Ovary (tissue), 9 donors: ENCODE data around the gene UNC5A. TPM values are rescaled to one million over a fixed set of nuclear protein-coding genes. Genes with fewer than 3 reads are reported as not detected.

Experiments
- DNase-seq, 5 donors: peaks; one replicate each; pipeline ENCODE4 v3.0.0-alpha.2; 2019 to 2020
- H3K27ac ChIP-seq, 2 donors: fragments of 200-600 bp; one replicate each; pipeline versions ENCODE4 v1.5.1 to v1.8.0; 2019 to 2022
- H3K27me3 ChIP-seq: fragments of 200-600 bp; one replicate; pipeline ENCODE4 v1.8.0; 2022
- H3K36me3 ChIP-seq: fragments of 200-600 bp; sonication (generic); one replicate; pipeline ENCODE4 v1.5.1; 2019
- H3K4me1 ChIP-seq: one replicate; pipeline ENCODE4 v1.8.1; 2013; ENCODE audit warnings: mild to moderate bottlenecking, moderate library complexity; ENCODE audit not compliant: insufficient read depth
- H3K4me3 ChIP-seq: fragments of 200-600 bp; sonication (generic); one replicate; pipeline ENCODE4 v1.5.1; 2017
- H3K9me3 ChIP-seq, 2 donors: fragments of 200-600 bp in 1 of 2; sonication (generic) in 1 of 2; one replicate each; pipeline versions ENCODE4 v1.5.1 to v1.8.1; 2013 to 2019; ENCODE audit warnings: mild to moderate bottlenecking in 1 of 2, moderate library complexity in 1 of 2
- EP300 ChIP-seq: sonication (generic); formaldehyde crosslinking; IDR thresholded peaks from one replicate; pipeline ENCODE4 v1.6.1; 2017; ENCODE audit warnings: antibody characterized with exemption
- POLR2A ChIP-seq: fragments of 450-650 bp; IDR thresholded peaks from one replicate; pipeline ENCODE4 v1.6.1; 2017; ENCODE audit warnings: antibody characterized with exemption, mild to moderate bottlenecking, moderate library complexity
- WGBS, 3 donors: extraction: QIAGEN DNeasy Blood & Tissue Kit in 1 of 3; methylation state at CpG; one replicate each; pipeline versions ENCODE4 v1.1.5 to v1.1.7; 2013 to 2017; 5-methylcytosine and 5-hydroxymethylcytosine counted together
- intact Hi-C, 4 donors: fragments of 100-400 bp; cut with DNase I; formaldehyde crosslinking; loops; one replicate each; pipeline versions ENCODE4 v1.11.0 to v1.15.1; 2022 to 2023
- polyA plus RNA-seq, 2 donors: library from polyadenylated mRNA; stranded (reverse); fragments of 200-250 nt in 1 of 2; fragments of 350-450 nt in 1 of 2; fragmentation: Illumina TruSeq in 1 of 2; extraction: RNeasy Lipid Tissue Mini Kit (QIAGEN cat#74804) in 1 of 2; gene quantifications; one replicate each; pipeline ENCODE4 v1.2.3, GENCODE V29; 2013 to 2014
- total RNA-seq, 7 donors: library from RNA; depleted of rRNA in 2 of 7; stranded (reverse); fragments of >200 nt in 2 of 7; fragmentation: NEBNext Ultra II Directional in 3 of 7; extraction: Animal tissue kit (Norgen Biotek cat#: 25700) in 3 of 7; gene quantifications; one replicate each; pipeline versions ENCODE4 v1.1.0 to v1.2.4, GENCODE V29; 2016 to 2023
- TF ChIP-seq, protein P1 (sequence below), 3 donors: fragments of 450-650 bp in 2 of 3; fragments of 200-600 bp in 1 of 3; IDR thresholded peaks; one replicate each; pipeline versions ENCODE4 v1.5.1 to v1.8.0; 2016 to 2022; ENCODE audit warnings: antibody characterized with exemption in 3 of 3, mild to moderate bottlenecking in 1 of 3
- donor health status: DM: no; HTN: no; CAD: no; lungs with moderate emphysema.
- donor health status: DM: no; HTN: no; CAD: no.
- donor health status: Bipolar disorder and iron deficiency.
- donor health status: DM: yes; HTN: yes; CAD: no.
- donor health status: DM: no; HTN: no; CAD: no.
- donor health status: DM: yes; HTN: yes; CAD: no.

The UNC5A gene
- total and polyA plus RNA-seq, 9 donors, result 0.08 to 0.82 (median 0.26) TPM; not detected in 1

DNA sequence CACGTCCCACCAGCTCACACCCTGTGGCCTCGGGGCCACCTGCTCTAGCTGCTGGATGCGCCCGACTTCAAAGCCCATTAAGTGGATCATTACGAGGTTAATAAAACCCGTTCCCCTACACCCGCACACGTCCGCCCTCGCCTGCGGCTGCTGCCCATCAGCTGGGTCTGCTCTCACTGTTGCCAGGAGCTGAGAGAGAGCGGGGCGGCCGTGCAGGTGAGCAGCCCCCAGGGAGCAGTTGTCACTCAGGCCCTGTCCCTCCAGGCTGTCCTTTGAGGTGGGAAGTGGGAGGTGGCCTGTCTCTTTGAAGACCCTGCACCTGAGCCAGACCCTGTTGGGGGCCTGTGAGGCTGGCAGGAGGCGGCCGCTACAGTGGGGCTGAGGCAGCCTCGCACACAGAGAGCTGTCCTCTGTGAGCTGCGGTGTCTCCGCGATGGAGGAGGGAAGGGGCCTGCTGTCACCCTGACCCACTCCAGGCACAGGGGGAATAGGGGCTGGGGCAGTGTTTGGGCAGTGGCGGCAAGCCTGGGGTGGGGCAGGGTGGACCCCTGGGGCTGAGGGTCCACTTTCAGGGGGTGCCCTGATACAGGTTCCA, 12.8 kb upstream of the UNC5A start:
- intact Hi-C loops, result no loop called here
- Histone ChIP-seq H3K4me1 (no peaks in the 10 kb centered on the region), H3K9me3 (no peaks in the 10 kb centered on the region), H3K36me3 (no peaks in the 10 kb centered on the region), H3K27me3 (no peaks in the 10 kb centered on the region), H3K4me3 (no peak overlapping the region), H3K27ac (no peak overlapping the region)
- no peak for TF ChIP-seq POLR2A
- TF ChIP-seq, protein P1, sequence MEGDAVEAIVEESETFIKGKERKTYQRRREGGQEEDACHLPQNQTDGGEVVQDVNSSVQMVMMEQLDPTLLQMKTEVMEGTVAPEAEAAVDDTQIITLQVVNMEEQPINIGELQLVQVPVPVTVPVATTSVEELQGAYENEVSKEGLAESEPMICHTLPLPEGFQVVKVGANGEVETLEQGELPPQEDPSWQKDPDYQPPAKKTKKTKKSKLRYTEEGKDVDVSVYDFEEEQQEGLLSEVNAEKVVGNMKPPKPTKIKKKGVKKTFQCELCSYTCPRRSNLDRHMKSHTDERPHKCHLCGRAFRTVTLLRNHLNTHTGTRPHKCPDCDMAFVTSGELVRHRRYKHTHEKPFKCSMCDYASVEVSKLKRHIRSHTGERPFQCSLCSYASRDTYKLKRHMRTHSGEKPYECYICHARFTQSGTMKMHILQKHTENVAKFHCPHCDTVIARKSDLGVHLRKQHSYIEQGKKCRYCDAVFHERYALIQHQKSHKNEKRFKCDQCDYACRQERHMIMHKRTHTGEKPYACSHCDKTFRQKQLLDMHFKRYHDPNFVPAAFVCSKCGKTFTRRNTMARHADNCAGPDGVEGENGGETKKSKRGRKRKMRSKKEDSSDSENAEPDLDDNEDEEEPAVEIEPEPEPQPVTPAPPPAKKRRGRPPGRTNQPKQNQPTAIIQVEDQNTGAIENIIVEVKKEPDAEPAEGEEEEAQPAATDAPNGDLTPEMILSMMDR (IDR thresholded peaks at IDR 0.05), result no peak
- no peak for TF ChIP-seq EP300
- DNase-seq, result no peak
- WGBS, 3 donors, result 22 to 23% (median 22%) methylated on average over 21 of the region's 21 CpGs

DNA sequence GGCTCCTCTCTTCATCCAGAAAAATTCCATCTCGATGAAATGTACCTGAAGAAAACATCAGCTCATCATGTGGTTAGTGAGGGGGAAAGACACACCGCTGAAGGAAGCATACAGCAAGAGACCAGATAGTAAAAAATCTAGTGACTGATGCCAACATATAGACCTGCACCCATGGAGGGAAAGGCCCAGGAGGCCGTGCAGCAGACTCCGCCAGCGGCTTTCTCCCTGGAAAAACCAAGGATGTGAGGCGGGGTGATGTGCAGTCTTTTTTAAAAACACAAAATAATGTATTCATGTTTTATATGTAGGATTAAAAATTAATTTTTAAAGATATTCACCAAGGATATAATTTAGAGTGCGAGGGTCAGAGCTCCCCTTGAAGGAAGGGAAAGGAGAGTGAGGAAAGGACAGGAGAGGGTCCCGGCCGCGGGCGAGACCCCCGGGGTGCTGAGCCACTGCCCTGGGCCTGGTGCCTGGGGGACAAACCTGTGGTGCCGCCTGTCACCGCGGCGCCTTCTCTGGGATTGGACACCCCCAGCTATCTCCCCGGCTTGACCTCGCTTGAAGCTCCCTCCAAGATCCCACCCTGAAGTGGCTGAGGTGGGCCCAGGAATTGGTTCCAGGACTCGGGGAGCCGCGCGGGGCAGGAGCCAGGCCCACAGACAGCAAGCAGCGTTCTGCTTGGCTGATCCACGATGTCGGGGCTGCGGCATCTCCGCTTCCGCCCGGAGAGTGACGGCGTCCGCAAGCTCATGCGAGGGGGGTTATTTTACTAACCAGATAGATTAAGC, 12.1 kb upstream of the UNC5A start:
- Histone ChIP-seq H3K36me3 (no peaks in the 10 kb centered on the region), H3K9me3 (no peaks in the 10 kb centered on the region), H3K27me3 (no peaks in the 10 kb centered on the region), H3K27ac (no peak overlapping the region), H3K4me3 (no peak overlapping the region), H3K4me1 (no peaks in the 10 kb centered on the region)
- no peak for DNase-seq
- intact Hi-C loops, result no loop called here
- WGBS, 3 donors, result 78 to 81% (median 80%) methylated on average over 33 of the region's 33 CpGs
- TF ChIP-seq, protein P1 (IDR thresholded peaks at IDR 0.05), result no peak
- no peak for TF ChIP-seq POLR2A
- no peak for TF ChIP-seq EP300

DNA sequence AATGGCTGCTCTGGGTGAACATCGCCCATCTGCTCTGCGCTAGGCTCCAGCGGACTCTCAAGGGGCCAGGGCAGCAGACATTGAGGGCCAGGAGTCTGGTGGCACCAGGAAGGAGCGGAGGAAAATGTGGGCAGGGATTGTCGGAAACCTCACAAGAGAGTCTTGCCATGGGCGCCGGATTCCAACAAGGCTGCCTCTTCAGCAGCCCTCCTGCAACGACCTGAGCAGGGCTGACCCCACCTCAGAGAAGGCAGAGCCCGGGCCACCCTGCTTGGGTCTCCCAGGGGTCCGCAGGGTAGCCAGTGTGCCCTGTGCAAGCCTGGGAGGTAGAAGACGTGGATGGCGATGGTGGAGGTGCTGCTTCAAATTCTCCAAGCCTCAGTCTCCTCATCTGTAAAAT, 11.4 kb upstream of the UNC5A start:
- intact Hi-C loops, result no loop called here
- Histone ChIP-seq H3K9me3 (no peaks in the 10 kb centered on the region), H3K27me3 (no peaks in the 10 kb centered on the region), H3K4me3 (no peak overlapping the region), H3K27ac (no peak overlapping the region), H3K4me1 (no peaks in the 10 kb centered on the region), H3K36me3 (no peaks in the 10 kb centered on the region)
- 78 to 88% (median 81%) methylated on average over 12 of the region's 12 CpGs for WGBS, 3 donors
- TF ChIP-seq, protein P1 (IDR thresholded peaks at IDR 0.05), result no peak
- no peak for TF ChIP-seq POLR2A
- no peak for DNase-seq

DNA sequence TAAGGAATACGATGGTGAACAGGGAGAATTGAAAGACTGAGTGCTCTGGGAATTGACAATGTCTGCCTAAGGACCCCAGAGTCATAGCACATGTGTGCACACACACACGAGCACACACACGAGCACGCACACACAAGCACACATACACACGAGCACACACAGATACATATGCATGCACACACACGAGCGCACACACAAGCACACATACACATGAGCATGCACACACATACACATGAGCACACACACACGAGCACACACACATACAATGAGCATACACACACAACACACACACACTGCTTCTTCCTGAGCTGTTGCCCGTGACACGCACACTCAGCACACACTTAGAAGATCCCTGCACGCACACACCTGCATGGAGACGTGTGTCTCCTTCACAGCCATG, 10.9 kb upstream of the UNC5A start:
- no peaks in the 10 kb centered on the region for H3K4me1 ChIP-seq
- H3K4me3 ChIP-seq, result no peak overlapping the region
- WGBS, 3 donors, result 80 to 85% (median 81%) methylated on average over 12 of the region's 12 CpGs
- H3K27ac ChIP-seq, result no peak overlapping the region
- H3K36me3 ChIP-seq, result no peaks in the 10 kb centered on the region
- TF ChIP-seq, protein P1 (IDR thresholded peaks at IDR 0.05), result no peak
- no peak for TF ChIP-seq POLR2A
- intact Hi-C loops, result no loop called here
- H3K27me3 ChIP-seq, result no peaks in the 10 kb centered on the region
- no peak for DNase-seq
- H3K9me3 ChIP-seq, result no peaks in the 10 kb centered on the region
